Gastrocnemius medialis (tissue), 4 donors: ENCODE measurements around the gene ACVR1.

ENCODE experiments used
- CTCF ChIP-seq, 5 experiments: fragments of 450-650 bp in 3 of 5; fragments of 200-600 bp in 2 of 5; sonication (generic) in 2 of 5; IDR thresholded peaks in 4 of 5; conservative IDR thresholded peaks in 1 of 5; 1 replicate in 4 of 5; 2 replicates in 1 of 5; pipeline ENCODE4 v1.5.1; 2016 to 2019; ENCODE audit warnings: antibody characterized with exemption in 5 of 5, mild to moderate bottlenecking in 3 of 5, moderate library complexity in 3 of 5
- POLR2A ChIP-seq, 2 donors: fragments of 450-650 bp; IDR thresholded peaks; one replicate each; pipeline ENCODE4 v1.6.1; 2017; ENCODE audit warnings: antibody characterized with exemption in 2 of 2, mild to moderate bottlenecking in 2 of 2, moderate library complexity in 2 of 2

GRCh38 chr2:157761520-157761919, 114.6 kb downstream of the ACVR1 start:
- TF ChIP-seq CTCF (IDR thresholded peaks at IDR 0.05 in 4 of 5, conservative IDR thresholded peaks at IDR 0.05 in 1 of 5) = no peak
- TF ChIP-seq POLR2A (IDR thresholded peaks at IDR 0.05) = no peak
